Adrenal gland (tissue), 12 donors: ENCODE measurements around the gene SCN10A. TPM values are rescaled to one million over a fixed set of nuclear protein-coding genes. Genes with fewer than 3 reads are reported as not detected.

ENCODE experiments used
- DNase-seq, 7 donors: peaks; one replicate each; pipeline ENCODE4 v3.0.0-alpha.2; 2019 to 2020
- H3K27ac ChIP-seq, 5 donors: fragments of 200-600 bp; sonication (generic) in 4 of 5; 1 replicate in 3 of 5; 2 replicates in 2 of 5; pipeline versions ENCODE4 v1.5.1 to v1.8.0; 2016 to 2020; ENCODE audit warnings: mild to moderate bottlenecking in 1 of 5
- H3K27me3 ChIP-seq: fragments of 200-600 bp; 2 replicates; pipeline ENCODE4 v1.8.0; 2021
- H3K36me3 ChIP-seq, 2 donors: fragments of 200-600 bp; replicated peaks in 1 of 2; 1 replicate in 1 of 2; 2 replicates in 1 of 2; pipeline versions ENCODE4 v1.5.1 to v1.8.0; 2018 to 2022
- H3K4me1 ChIP-seq, 2 donors: fragments of 200-600 bp; replicated peaks in 1 of 2; 1 replicate in 1 of 2; 2 replicates in 1 of 2; pipeline versions ENCODE4 v1.5.1 to v1.8.0; 2018 to 2021
- H3K4me3 ChIP-seq, 4 donors: fragments of 200-600 bp; sonication (generic) in 3 of 4; one replicate each; pipeline ENCODE4 v1.5.1; 2016 to 2018
- H3K9me3 ChIP-seq, 3 donors: fragments of 200-600 bp; sonication (generic) in 1 of 3; replicated peaks in 1 of 3; 1 replicate in 2 of 3; 2 replicates in 1 of 3; pipeline versions ENCODE4 v1.5.1 to v1.8.0; 2016 to 2021
- CTCF ChIP-seq, 6 experiments: fragments of 450-650 bp in 4 of 6; fragments of 200-600 bp in 2 of 6; sonication (generic) in 1 of 6; IDR thresholded peaks; 1 replicate in 5 of 6; 2 replicates in 1 of 6; pipeline versions ENCODE4 v1.5.1 to v1.8.0; 2016 to 2021; ENCODE audit warnings: antibody characterized with exemption in 6 of 6, mild to moderate bottlenecking in 2 of 6, moderate library complexity in 1 of 6
- POLR2A ChIP-seq, 2 donors: fragments of 450-650 bp; IDR thresholded peaks; one replicate each; pipeline ENCODE4 v1.6.1; 2017; ENCODE audit warnings: antibody characterized with exemption in 2 of 2, mild to moderate bottlenecking in 2 of 2, moderate library complexity in 1 of 2
- WGBS, 4 donors: extraction: QIAGEN DNeasy Blood & Tissue Kit in 2 of 4; methylation state at CpG; one replicate each; pipeline versions ENCODE4 v1.1.5 to v1.1.7; 2013 to 2017; 5-methylcytosine and 5-hydroxymethylcytosine counted together
- intact Hi-C, 2 donors: fragments of 100-400 bp; cut with DNase I; formaldehyde crosslinking; loops; one replicate each; pipeline versions ENCODE4 v1.14.1 to v1.15.0; 2022 to 2023
- polyA plus RNA-seq, 3 donors: library from polyadenylated mRNA; stranded (reverse); fragments of 200-250 nt in 2 of 3; fragments of 350-450 nt in 1 of 3; fragmentation: Illumina TruSeq in 1 of 3; extraction: RNeasy Lipid Tissue Mini Kit (QIAGEN cat#74804) in 1 of 3; gene quantifications; one replicate each; pipeline ENCODE4 v1.2.3, GENCODE V29; 2013 to 2014
- total RNA-seq, 9 donors: library from RNA; depleted of rRNA in 4 of 9; stranded (reverse); fragments of >200 nt in 4 of 9; fragments of 120-200 nt in 1 of 9; fragmentation: NEBNext Ultra II Directional in 1 of 9; extraction: Animal tissue kit (Norgen Biotek cat#: 25700) in 1 of 9; gene quantifications; one replicate each; pipeline versions ENCODE4 v1.1.0 to v1.2.4, GENCODE V29; 2013 to 2023
- donor health status: healthy with polysubstance abuse.
- donor health status: Bipolar disorder and iron deficiency.
- donor health status: DM: yes; HTN: yes; CAD: no.
- donor health status: DM: no; HTN: no; CAD: no.
- donor health status: DM: no; HTN: no; CAD: no.
- donor health status: DM: yes; HTN: yes; CAD: no.

Gene SCN10A
- total and polyA plus RNA-seq, 12 donors: not detected

DNA sequence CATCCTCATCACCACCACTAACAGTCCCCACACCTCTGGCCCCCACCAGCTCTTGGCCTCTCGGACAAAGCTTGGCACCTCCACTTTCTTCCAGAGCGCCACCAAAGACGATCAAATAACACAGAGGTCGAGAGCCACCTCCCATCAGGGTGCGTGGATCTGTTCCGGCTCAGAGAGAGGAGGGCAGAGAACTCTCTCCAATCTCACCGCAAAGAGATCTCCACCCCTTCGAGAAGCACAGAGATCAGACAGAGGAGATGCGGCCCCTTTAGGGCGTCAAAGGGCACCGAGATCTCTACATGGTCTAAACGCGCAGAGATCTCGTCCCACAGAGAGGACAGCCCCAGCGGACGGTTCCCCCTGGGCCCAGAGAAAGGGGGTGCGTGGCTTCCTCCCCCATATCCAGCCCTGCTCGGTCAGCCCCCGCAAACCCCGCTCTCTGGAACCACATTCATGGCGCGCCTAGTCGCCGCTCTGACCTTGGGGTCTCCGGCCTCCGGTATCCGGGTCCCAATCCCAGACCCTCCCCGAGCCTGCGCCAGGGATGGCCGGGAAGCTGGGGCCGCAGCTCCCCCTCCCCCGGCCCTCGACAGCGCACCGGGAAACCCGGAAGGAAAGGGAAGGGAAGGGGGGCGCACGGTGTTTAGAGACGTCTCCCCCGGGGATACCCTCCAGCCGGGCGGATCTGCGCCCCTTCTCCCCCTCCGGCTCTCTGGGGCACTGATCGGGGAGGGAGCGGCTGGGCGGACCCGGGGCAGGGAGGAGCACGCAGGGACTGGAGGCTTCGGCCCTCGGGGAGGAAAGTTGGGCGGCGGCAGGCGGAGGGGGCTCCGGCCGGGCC lies 167.1 kb downstream of the SCN10A start:
- no peaks in the 10 kb centered on the region for H3K9me3 ChIP-seq
- no peaks in the 10 kb centered on the region for H3K36me3 ChIP-seq
- H3K4me1 ChIP-seq: peaks cover 6 to 10% of the 10 kb centered on the region in 2 donors
- no peak overlapping the region for H3K27ac ChIP-seq
- DNase-seq: no peak
- TF ChIP-seq CTCF (IDR thresholded peaks at IDR 0.05) (no peak), POLR2A (IDR thresholded peaks at IDR 0.05) (no peak)
- H3K27me3 ChIP-seq: peaks cover 26% of the 10 kb centered on the region
- intact Hi-C loops: loop anchor here in 1 of 2 donors (5.0 kb wide), 1 partner anchor 132 kb away; no protein-coding TSS in a partner anchor
- 12 to 22% (median 15%) methylated on average over 7 to 56 of the region's 56 CpGs for WGBS, 4 donors
- H3K4me3 ChIP-seq: peak overlapping the region in 1 of 4 donors; percentile 72

- 95 to 100% (median 97%) methylated on average over 6 to 7 of the region's 7 CpGs for WGBS, 4 donors
- DNase-seq: peak in 1 of 7 donors; percentile 27
These were observed 167.9 kb downstream of the SCN10A start for GRCh38 chr3:38648024-38648658.

DNA sequence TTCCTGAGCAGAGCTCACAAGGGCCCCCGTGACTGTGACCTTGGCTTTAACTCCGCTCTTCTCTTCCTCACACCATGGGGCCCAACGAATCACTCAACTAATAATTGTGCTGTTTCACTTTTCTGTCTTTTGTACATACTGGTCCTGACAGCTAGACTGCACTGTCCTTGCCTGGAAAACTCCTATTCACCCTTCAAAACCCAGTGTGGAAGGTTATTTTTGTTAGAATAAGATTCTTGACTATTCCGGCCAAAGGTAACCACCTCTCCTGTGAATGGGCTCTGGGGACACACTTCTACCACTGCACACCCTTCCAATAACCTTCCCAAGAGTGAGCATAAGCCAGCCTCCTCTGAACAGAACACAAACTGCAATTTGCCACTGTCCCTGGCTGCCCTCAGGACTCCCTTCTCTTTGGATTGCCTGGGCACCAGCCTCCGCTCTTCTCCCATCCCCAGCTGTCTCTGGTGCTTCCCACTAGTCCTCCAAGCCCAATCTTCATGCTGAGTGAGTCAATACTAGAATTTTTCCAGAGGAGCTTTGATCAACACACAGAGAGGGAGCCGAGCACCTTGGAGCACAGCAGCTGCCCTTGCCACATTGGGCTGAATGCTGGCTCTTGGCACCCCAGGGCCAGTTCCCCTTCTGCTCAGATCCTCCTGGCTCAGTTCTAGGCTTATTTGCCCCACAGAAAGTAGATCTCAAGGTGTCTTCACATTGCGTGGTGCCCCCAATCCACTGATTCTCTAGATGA lies 168.6 kb downstream of the SCN10A start:
- Histone ChIP-seq H3K27me3 (peaks cover 26% of the 10 kb centered on the region), H3K4me3 (no peak overlapping the region), H3K36me3 (no peaks in the 10 kb centered on the region), H3K4me1 (peaks cover 6 to 10% of the 10 kb centered on the region in 2 donors), H3K9me3 (no peaks in the 10 kb centered on the region), H3K27ac (no peak overlapping the region)
- intact Hi-C loops: loop anchor here in 1 of 2 donors (5.0 kb wide), 1 partner anchor 130 kb away; no protein-coding TSS in a partner anchor
- TF ChIP-seq POLR2A (IDR thresholded peaks at IDR 0.05): no peak
- WGBS, 4 donors: 86 to 92% (median 87%) methylated on average over 7 of the region's 7 CpGs
- DNase-seq: peak in 1 of 7 donors; percentile 17

More at GRCh38 chr3:38648024-38648658, 167.9 kb downstream of the SCN10A start:
- H3K4me1 ChIP-seq: peaks cover 6 to 10% of the 10 kb centered on the region in 2 donors
- no peaks in the 10 kb centered on the region for H3K36me3 ChIP-seq
- no peak overlapping the region for H3K27ac ChIP-seq
- peaks cover 26% of the 10 kb centered on the region for H3K27me3 ChIP-seq
- H3K9me3 ChIP-seq: no peaks in the 10 kb centered on the region
- intact Hi-C loops: loop anchor here in 1 of 2 donors (5.0 kb wide), 1 partner anchor 131 kb away; no protein-coding TSS in a partner anchor
- peak overlapping the region in 1 of 4 donors; percentile 72 for H3K4me3 ChIP-seq
- TF ChIP-seq POLR2A (IDR thresholded peaks at IDR 0.05) (no peak), CTCF (IDR thresholded peaks at IDR 0.05) (no peak)

Other genes starting within 250 kb of the SCN10A start
- 1 to 10 TPM in 2 of 9 donors, under 1 TPM in 5, not detected in 2; 0.04 to 2.1 (median 0.41) TPM for gene SCN5A, start 166.5 kb downstream of the SCN10A start, total RNA-seq
- gene SCN5A, start 166.5 kb downstream of the SCN10A start, polyA plus RNA-seq: under 1 TPM; 0.07 to 0.32 (median 0.11) TPM
- under 1 TPM in 8 of 9 donors, not detected in 1; 0.10 to 0.50 (median 0.17) TPM for gene SCN11A, start 235.7 kb upstream of the SCN10A start, total RNA-seq
- gene SCN11A, start 235.7 kb upstream of the SCN10A start, polyA plus RNA-seq: under 1 TPM; 0.16 to 0.33 (median 0.27) TPM
- 10 to 100 TPM; 21.8 to 57.1 (median 32.0) TPM for gene WDR48, start 235.8 kb upstream of the SCN10A start, total RNA-seq
- 10 to 100 TPM; 15.4 to 42.2 (median 17.7) TPM for gene WDR48, start 235.8 kb upstream of the SCN10A start, polyA plus RNA-seq